ENCODE data around the gene CDC26.
A peak's percentile ranks its signal among the peaks of the same experiment; 100 is the strongest.
"Not testable (repeated sequence)": the region's sequence is repeated elsewhere in the genome, so short reads cannot be mapped to it uniquely, and the experiment has no call there.

The CDC26 gene

DNA sequence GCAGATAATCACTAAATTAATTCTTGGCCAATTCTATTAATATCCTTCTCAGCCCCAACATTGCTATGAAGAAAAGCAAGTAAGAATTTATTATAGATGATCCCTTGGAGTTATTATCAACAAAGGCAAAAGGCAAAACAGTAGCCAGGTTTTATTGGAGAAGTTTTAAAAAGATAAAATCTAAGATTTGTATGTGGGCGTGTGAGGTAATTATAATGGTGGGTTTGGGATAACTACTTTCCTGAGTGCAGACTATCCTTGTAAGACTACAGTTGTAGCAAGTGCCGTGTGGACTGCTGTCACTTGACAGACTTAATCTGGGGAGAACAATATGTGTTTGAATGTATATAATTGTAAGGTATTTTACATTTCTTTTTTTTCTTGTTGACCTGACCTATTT, 30.8 kb downstream of the CDC26 start:
- no peak for DNase-seq

DNA sequence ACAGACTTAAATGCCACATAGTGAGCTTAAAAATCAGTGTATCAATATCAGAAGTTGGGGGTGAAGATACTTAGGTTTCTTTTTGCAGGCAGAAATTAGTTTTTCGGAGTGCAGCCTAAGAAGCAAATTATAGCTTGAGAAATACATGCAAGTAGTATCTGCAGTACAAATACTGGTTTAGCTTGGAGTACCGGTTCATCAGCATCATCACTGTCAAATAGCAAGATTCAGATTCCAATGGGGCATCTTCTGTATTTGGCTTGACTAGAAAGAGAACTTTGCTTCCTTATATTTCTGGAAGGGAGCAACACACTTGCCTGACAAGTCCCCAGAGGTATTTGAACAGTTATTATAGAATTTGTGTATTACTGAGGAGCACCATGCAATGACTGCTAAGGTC, 34.2 kb downstream of the CDC26 start:
- no peak for DNase-seq

- DNase-seq = no peak
Measured at GRCh38 chr9:113238859-113239232, 36.5 kb downstream of the CDC26 start.

DNA sequence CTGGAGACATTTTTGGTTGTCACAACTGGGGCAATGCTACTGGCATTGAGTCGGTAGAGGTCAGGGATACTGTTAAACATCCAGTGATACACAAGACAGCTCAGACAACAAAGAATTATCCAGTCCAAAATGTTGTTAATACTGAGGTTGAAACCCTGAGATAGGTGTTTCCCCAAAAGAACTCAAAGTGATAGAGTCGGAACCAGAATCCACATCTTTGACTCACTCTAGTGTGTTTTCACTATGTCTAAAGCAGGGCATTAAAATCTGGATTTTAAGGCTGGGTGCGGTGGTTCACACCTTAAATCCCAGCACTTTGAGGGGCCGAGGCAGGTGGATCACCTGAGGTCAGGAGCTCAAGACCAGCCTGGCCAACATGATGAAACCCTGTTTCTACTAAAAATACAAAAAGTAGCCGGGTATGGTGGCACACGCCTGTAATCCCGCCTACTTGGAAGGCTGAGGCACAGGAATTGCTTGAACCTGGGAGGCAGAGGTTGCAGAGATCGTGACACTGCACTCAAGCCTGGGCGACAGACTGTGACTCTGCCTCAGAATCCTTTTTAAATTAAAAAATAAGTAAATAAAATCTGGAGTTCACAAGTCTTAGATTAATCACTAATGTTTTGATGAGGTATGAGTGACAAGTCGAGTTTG, 37.0 kb downstream of the CDC26 start:
- DNase-seq = no peak

DNA sequence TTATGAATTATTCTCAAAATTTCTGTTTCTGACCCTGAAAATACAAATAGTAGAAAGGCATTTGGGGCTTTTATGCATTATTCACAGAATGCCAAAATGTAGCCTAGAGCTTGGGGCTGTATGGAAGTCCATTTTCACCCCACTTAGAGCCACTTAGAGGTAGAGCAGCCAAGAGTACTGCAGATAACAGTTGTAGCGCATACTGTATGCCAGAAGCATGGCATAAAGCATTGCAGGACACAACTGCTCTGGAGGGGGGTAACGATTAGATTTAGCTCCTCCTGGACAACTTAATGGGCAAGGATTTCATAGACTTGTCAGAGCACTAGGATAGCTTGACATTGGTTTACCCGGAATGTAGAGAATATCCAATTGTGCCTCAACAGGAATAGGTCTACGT, 38.3 kb downstream of the CDC26 start:
- DNase-seq = no peak

DNA sequence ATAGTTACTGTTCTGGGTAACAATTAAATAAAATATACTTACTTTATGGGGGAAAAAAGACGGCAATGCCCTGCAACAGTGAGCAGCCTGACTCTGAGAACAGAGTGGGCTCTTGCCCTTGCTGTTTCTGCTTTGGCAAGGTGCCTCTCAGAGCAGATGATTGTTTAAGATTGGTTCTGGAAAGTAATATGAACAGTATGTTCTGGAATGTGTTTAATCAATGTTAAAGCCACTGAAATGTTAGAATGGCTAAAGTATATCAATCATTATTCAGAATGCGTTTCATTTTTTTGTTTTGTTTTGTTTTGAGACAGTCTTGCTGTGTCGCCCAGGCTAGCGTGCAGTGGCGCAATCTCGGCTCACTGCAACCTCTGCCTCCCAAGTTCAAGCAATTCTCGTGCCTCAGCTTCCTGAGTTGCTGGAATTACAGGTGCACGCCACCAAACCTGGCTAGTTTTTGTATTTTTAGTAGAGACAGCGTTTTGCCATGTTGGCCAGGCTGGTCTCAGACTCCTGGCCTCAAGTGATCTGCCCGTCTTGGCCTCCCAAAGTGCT, 39.6 kb downstream of the CDC26 start:
- DNase-seq = not testable (repeated sequence)

DNA sequence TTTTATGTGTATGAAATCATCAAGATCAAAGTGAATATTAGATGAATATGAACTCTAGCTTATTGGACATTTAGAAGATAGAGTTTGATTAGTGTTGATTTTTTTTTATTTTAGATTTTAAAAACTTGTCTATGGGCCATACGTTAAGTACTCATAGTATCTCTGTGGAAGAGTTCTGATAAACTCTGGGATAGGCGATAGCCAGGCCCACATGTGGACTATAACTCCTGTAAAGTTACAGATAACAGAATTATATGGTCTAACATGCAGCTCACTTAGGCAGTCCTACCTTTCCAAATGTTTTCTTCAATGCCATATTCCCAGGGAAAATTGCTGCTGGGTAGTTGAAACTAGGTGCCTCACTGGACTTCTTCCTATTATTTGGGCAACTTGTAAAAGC, 43.7 kb downstream of the CDC26 start:
- no peak for DNase-seq

GRCh38 chr9:113228130-113228665, 47.2 kb downstream of the CDC26 start:
- DNase-seq = no peak

GRCh38 chr9:113227436-113227835, 47.9 kb downstream of the CDC26 start:
- no peak for DNase-seq

DNA sequence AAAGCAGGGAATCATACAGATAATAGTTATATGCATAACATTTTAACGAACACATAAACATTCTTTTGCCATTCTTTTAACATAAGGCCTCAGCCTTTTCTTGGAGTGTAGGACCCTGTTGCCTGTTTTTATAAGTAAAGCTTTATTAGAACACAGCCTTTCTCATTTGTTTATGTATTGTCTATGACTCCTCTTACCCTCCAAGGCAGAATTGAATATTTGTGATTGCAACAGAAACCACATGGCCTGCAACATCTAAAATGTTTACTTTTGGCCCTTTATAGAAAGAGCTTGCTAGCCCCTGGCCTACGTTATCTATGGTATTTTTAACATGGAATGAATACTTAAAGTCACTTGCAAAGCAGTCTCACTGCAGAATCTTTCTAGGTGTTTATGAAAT, 51.4 kb downstream of the CDC26 start:
- DNase-seq = no peak

DNA sequence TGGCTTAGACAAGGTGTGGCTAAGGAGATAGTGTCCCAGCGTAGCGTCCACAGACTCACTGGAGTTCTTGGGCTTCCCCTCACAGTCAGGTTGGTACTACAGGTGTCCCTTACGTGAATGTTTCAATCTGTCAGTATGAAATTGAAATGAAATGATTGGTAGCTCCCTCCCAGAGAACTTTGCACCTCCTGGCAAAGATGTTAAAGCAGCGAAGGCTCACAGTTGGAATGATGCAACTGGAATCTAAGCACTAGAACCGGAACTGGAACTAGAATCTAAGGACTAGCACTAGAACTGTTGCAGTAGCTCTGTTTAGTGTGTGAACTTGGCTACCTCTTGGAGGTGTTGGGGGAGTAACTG, 52.9 kb downstream of the CDC26 start:
- DNase-seq = no peak

DNA sequence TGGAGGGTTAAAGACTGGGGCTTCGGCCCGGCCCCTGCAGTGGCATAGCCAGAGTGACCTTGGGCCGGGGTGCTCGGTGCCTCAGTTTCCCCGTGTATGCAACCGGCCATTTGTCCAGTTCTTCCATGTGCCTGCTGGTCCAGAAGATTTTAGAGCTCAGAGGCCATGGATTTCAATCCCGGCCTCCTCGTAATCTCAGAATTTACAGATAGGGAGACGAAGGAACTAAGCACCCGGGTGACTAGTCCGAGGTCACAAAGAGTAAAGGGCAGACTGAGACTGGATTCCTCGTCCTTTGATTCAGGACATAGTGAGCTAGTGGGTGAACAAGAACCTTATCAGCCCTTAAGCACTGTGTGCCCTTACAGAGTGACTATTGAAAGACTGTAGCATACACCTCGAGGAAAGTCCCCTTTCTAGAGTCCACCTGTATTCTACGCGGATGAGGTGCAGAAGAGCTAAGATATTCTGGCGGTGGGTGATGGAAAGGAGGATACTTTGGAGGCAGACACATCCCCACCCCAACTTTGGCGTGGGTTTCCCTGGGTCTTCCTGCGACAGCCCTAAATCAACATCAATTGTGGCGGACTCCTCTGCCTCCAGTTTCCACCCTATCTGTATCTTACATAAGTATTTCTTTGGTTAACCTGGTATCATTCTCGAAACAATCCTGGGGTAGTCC, 53.4 kb downstream of the CDC26 start:
- no peak for DNase-seq

GRCh38 chr9:113221003-113221799, 54.2 kb downstream of the CDC26 start, which contains the start of the genes FKBP15 and SLC31A1:
Gene FKBP15 (minus strand): TSS chr9:113221277. CDS start chr9:113221243, 34 bp downstream.
Gene SLC31A1 (plus strand): TSS chr9:113221544. CDS start chr9:113256149, 34,605 bp downstream.
- peak; percentile 94 for DNase-seq

GRCh38 chr9:113220467-113221002, 54.8 kb downstream of the CDC26 start:
- no peak for DNase-seq

DNA sequence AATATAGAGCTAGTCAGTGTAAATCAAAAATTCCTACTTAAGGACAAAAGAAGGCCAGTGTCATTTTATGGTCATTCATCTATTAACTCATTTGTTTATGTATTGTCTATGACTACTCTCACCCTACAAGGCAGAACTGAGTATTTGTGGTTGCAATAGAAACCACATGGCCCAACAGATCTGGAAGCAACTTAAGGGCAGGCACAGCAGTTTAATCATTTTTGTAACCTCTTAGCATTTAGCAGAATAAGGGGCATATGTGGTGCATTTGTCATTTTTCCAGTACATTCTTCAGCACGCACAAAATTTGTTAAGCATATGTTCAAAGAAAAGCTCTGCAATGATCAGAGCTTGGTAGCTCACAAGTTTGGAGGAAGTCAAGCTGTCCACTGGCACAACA, 55.4 kb downstream of the CDC26 start:
- no peak for DNase-seq

DNA sequence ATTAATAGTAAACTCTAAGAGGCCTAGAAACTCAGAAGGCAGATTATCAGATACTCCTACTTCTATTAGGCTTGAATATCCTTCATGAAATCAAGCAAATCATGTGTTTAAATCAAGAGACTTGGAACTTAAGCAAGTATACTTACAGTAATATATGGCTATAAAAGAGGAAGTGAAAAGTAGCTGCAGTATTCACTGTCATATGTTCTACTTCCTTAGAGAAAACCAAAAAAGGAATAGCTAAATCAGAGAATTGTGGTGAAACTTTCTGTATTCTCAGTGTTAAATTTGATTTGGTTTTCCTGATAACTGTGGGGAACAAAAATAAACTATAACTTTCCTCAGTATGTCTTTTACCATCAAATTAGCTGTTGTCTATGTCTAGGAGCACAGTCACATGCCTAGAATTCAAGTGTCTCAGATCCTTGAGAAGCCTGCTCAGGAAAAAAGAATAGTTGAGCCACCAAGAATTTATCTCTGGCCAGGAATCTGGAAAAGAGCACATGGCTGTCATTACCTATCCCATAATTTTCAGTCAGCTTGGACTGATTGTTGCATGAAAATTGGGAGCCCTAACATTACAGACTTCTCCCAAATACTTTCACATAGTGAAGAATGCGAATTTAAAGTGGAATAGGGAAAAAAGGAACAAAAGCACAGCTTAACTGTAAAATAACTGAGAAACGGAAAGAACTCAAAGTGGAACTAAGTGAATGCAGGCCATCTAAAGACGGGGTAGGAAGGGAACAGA, 56.0 kb downstream of the CDC26 start:
- DNase-seq = no peak

Data from right kidney (tissue), 1 donor.